Heart left ventricle (tissue), 16 donors: ENCODE data around the gene LEUTX. TPM values are rescaled to one million over a fixed set of nuclear protein-coding genes. Genes with fewer than 3 reads are reported as not detected.
A peak's percentile ranks its signal among the peaks of the same experiment; 100 is the strongest.

Source experiments
- ATAC-seq, 4 donors: fragments of 200-7000 bp; cut with Tn5 transposase; one replicate each; pipeline ENCODE4 v1.9.1; 2020 to 2022; ENCODE audit warnings: moderate library complexity in 4 of 4, mild to moderate bottlenecking in 3 of 4, moderate number of reproducible peaks in 1 of 4
- DNase-seq, 5 donors: peaks; one replicate each; pipeline ENCODE4 v3.0.0-alpha.2; 2020
- H3K27ac ChIP-seq, 12 donors: fragments of 200-600 bp; sonication (generic) in 4 of 12; one replicate each; pipeline versions ENCODE4 v1.5.0 to v1.8.0; 2016 to 2022; ENCODE audit warnings: mild to moderate bottlenecking in 2 of 12
- H3K27me3 ChIP-seq, 9 donors: fragments of 200-600 bp; sonication (generic) in 2 of 9; one replicate each; pipeline versions ENCODE4 v1.5.1 to v1.8.0; 2016 to 2022; ENCODE audit warnings: mild to moderate bottlenecking in 3 of 9
- H3K36me3 ChIP-seq, 9 donors: fragments of 200-600 bp; sonication (generic) in 2 of 9; one replicate each; pipeline versions ENCODE4 v1.5.0 to v1.8.0; 2018 to 2022; ENCODE audit warnings: mild to moderate bottlenecking in 2 of 9
- H3K4me1 ChIP-seq, 12 donors: fragments of 200-600 bp; sonication (generic) in 4 of 12; one replicate each; pipeline versions ENCODE4 v1.5.0 to v1.8.0; 2016 to 2022; ENCODE audit warnings: mild to moderate bottlenecking in 3 of 12
- H3K4me3 ChIP-seq, 12 donors: fragments of 200-600 bp; sonication (generic) in 4 of 12; one replicate each; pipeline versions ENCODE4 v1.5.0 to v1.8.0; 2017 to 2022; ENCODE audit warnings: mild to moderate bottlenecking in 9 of 12, moderate library complexity in 4 of 12
- H3K9me3 ChIP-seq, 12 donors: fragments of 200-600 bp; sonication (generic) in 4 of 12; one replicate each; pipeline versions ENCODE4 v1.5.0 to v1.8.0; 2016 to 2022; ENCODE audit warnings: mild to moderate bottlenecking in 1 of 12
- CTCF ChIP-seq, 12 donors: fragments of 200-600 bp; sonication (generic) in 4 of 12; IDR thresholded peaks; one replicate each; pipeline versions ENCODE4 v1.5.0 to v1.8.0; 2018 to 2022; ENCODE audit warnings: antibody characterized with exemption in 12 of 12, mild to moderate bottlenecking in 5 of 12
- POLR2A ChIP-seq, 2 donors: fragments of 450-650 bp; IDR thresholded peaks; one replicate each; pipeline ENCODE4 v1.6.1; 2017; ENCODE audit warnings: antibody characterized with exemption in 2 of 2, mild to moderate bottlenecking in 2 of 2, moderate library complexity in 2 of 2
- WGBS, 4 donors: extraction: QIAGEN DNeasy Blood & Tissue Kit in 2 of 4; methylation state at CpG; one replicate each; pipeline versions ENCODE4 v1.1.5 to v1.1.7; 2013 to 2018; 5-methylcytosine and 5-hydroxymethylcytosine counted together
- intact Hi-C, 10 donors: fragments of 100-400 bp; cut with DNase I; formaldehyde crosslinking; loops; one replicate each; pipeline versions ENCODE4 v1.11.1 to v1.14.2; 2022
- polyA plus RNA-seq, 2 donors: library from polyadenylated mRNA; stranded (reverse); fragments of 200-250 nt; gene quantifications; one replicate each; pipeline ENCODE4 v1.2.3, GENCODE V29; 2013
- total RNA-seq, 9 donors: library from RNA; depleted of rRNA in 2 of 9; stranded (reverse); fragments of >200 nt in 2 of 9; fragmentation: NEBNext Ultra II Directional in 3 of 9; extraction: Animal tissue kit (Norgen Biotek cat#: 25700) in 3 of 9; gene quantifications; one replicate each; pipeline versions ENCODE4 v1.1.0 to v1.2.4, GENCODE V29; 2016 to 2023
- donor health status: ischemic (EF 13 %, LVEDD 7.1; RV severe dilation, severe dysfunction).
- donor health status: healthy with polysubstance abuse.
- donor health status: DM: no; HTN: yes; CAD: no.
- donor health status: DM: no; HTN: no; CAD: no.
- donor health status: ischemic (EF 25% LVEDD 6.9; RV normal size, moderate dysfunction).
- donor health status: ischemic (EF 25% LVEDD 5.7; RV mildly dilated, moderate dysfunction).
- donor health status: healthy.
- donor health status: DM: yes; HTN: yes; CAD: no.
- donor health status: ischemic (EF 35%, LVEDD 5.7; RV mildly dilated, moderate dysfunction).
- donor health status: nonischemic (EF 11% LVEDD 7.7; RV severe dilation, severe dysfunction).
- donor health status: DM: yes; HTN: yes; CAD: no.
- donor health status: PGD.
- donor health status: ischemic (EF 29% LVEDD 5.4; RV normal size, mild dysfunction).
- donor health status: nonischemic (EF 23%, LVEDD 6.1; RV moderate dilation, normal function).

Gene LEUTX
- total and polyA plus RNA-seq, 11 donors = not detected

- no peaks in the 10 kb centered on the region for H3K36me3 ChIP-seq
Observed at GRCh38 chr19:39792999-39793546, 14.4 kb downstream of the LEUTX start.

DNA sequence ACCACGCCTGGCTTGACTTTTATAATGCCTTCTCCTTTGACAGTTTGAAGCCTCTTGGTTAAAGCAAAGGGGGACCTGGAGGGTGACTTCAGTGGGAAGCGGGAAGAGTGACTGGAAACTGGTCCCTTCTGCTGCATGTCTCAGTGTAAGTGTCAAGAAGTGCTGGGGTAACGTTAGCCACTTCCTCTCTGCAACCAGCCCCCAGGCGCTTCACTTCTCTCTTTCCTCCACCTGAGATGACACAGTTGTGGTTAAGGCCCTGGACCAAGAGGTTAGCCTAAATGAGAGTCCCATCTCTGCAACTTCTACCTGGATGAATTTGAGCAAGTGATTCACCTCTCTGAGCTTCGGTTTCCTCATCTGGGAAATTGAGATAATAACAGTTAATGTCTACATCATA is 16.3 kb downstream of the LEUTX start:
- DNase-seq (no peak), ATAC-seq (no peak)
- Histone ChIP-seq H3K9me3 (no peaks in the 10 kb centered on the region), H3K27ac (no peak overlapping the region), H3K4me1 (no peaks in the 10 kb centered on the region), H3K36me3 (no peaks in the 10 kb centered on the region), H3K27me3 (peaks cover 0 to 14% (median 4%) of the 10 kb centered on the region in 9 donors), H3K4me3 (no peak overlapping the region)
- intact Hi-C loops = loop anchor here in 4 of 10 donors (10.0 kb wide), 3 partner anchors 170 to 430 kb away; partner anchors contain the start of genes CCNP (in 1 of the 4) and PSMC4 (in 1 of the 4)
- TF ChIP-seq POLR2A (IDR thresholded peaks at IDR 0.05) = no peak
- no peak for TF ChIP-seq CTCF (IDR thresholded peaks at IDR 0.05)
- WGBS, 4 donors = 57 to 65% (median 60%) methylated on average over 5 of the region's 5 CpGs

More at GRCh38 chr19:39792999-39793546, 14.4 kb downstream of the LEUTX start:
- DNase-seq = peak; percentile 72 to 86 (median 76)
- 0 to 1% (median 1%) methylated on average over 10 to 17 of the region's 17 CpGs for WGBS, 4 donors
- intact Hi-C loops = loop anchor here (1.0 to 10.0 kb wide), 12 partner anchors 31 to 432 kb away; partner anchors contain the start of genes PSMC4 (in 4 of the 10), FBL (in 2 of the 10) and CCNP (in 1 of the 10)
- no peak overlapping the region for H3K27ac ChIP-seq
- H3K4me1 ChIP-seq = no peaks in the 10 kb centered on the region
- ATAC-seq = peak; percentile 94 to 99 (median 98)
- peak overlapping the region in 10 of 12 donors; percentile 30 to 79 (median 54) for H3K4me3 ChIP-seq
- H3K27me3 ChIP-seq = peaks cover 0 to 9% (median 0%) of the 10 kb centered on the region in 9 donors
- TF ChIP-seq CTCF (IDR thresholded peaks at IDR 0.05) (peak; percentile 79 to 96 (median 90)), POLR2A (IDR thresholded peaks at IDR 0.05) (no peak)
- H3K9me3 ChIP-seq = peaks cover 0 to 13% (median 7%) of the 10 kb centered on the region in 12 donors

- peaks cover 0 to 14% (median 4%) of the 10 kb centered on the region in 9 donors for H3K27me3 ChIP-seq
- 25 to 31% (median 29%) methylated on average over 2 of the region's 2 CpGs for WGBS, 4 donors
- TF ChIP-seq POLR2A (IDR thresholded peaks at IDR 0.05) (no peak), CTCF (IDR thresholded peaks at IDR 0.05) (no peak)
- intact Hi-C loops = loop anchor here in 4 of 10 donors (10.0 kb wide), 3 partner anchors 169 to 429 kb away; partner anchors contain the start of genes CCNP (in 1 of the 4) and PSMC4 (in 1 of the 4)
- H3K4me3 ChIP-seq = no peak overlapping the region
- no peaks in the 10 kb centered on the region for H3K9me3 ChIP-seq
- DNase-seq (no peak), ATAC-seq (no peak)
- no peak overlapping the region for H3K27ac ChIP-seq
- H3K36me3 ChIP-seq = no peaks in the 10 kb centered on the region
- H3K4me1 ChIP-seq = no peaks in the 10 kb centered on the region
Observed at GRCh38 chr19:39796000-39796498, 17.4 kb downstream of the LEUTX start.

- intact Hi-C loops = loop anchor here in 4 of 10 donors (10.0 kb wide), 3 partner anchors 168 to 428 kb away; partner anchors contain the start of genes CCNP (in 1 of the 4) and PSMC4 (in 1 of the 4)
- ATAC-seq = no peak
- H3K4me3 ChIP-seq = no peak overlapping the region
- H3K27me3 ChIP-seq = peaks cover 0 to 18% (median 5%) of the 10 kb centered on the region in 9 donors
- no peak for DNase-seq
- no peaks in the 10 kb centered on the region for H3K4me1 ChIP-seq
- no peaks in the 10 kb centered on the region for H3K36me3 ChIP-seq
- H3K9me3 ChIP-seq = no peaks in the 10 kb centered on the region
- H3K27ac ChIP-seq = no peak overlapping the region
- TF ChIP-seq POLR2A (IDR thresholded peaks at IDR 0.05) = no peak
- no peak for TF ChIP-seq CTCF (IDR thresholded peaks at IDR 0.05)
- 49 to 54% (median 53%) methylated on average over 2 of the region's 2 CpGs for WGBS, 4 donors
Observed at GRCh38 chr19:39797083-39797482, 18.4 kb downstream of the LEUTX start.
